Mucosa of rectum (tissue), 2 donors: ENCODE data around the gene BTBD10.
"Not testable (repeated sequence)": the region's sequence is repeated elsewhere in the genome, so short reads cannot be mapped to it uniquely, and the experiment has no call there.

Source experiments
- H3K27ac ChIP-seq, 2 donors: one replicate each; pipeline ENCODE4 v1.7.0; 2013; ENCODE audit warnings: inconsistent platforms in 2 of 2, low read depth in 2 of 2, low read length in 2 of 2
- H3K27me3 ChIP-seq, 2 donors: one replicate each; pipeline ENCODE4 v1.7.0; 2013; ENCODE audit warnings: low read length in 2 of 2; ENCODE audit not compliant: control insufficient read depth in 2 of 2, insufficient read depth in 2 of 2
- H3K36me3 ChIP-seq, 2 donors: one replicate each; pipeline ENCODE4 v1.7.0; 2013; ENCODE audit warnings: low read length in 2 of 2; ENCODE audit not compliant: control insufficient read depth in 2 of 2, insufficient read depth in 2 of 2
- H3K4me1 ChIP-seq, 2 donors: one replicate each; pipeline ENCODE4 v1.7.0; 2013; ENCODE audit warnings: low read length in 2 of 2, mild to moderate bottlenecking in 1 of 2; ENCODE audit not compliant: control insufficient read depth in 2 of 2, insufficient read depth in 2 of 2
- H3K4me3 ChIP-seq, 2 donors: one replicate each; pipeline ENCODE4 v1.7.0; 2013; ENCODE audit warnings: low read length in 2 of 2
- H3K9ac ChIP-seq, 2 donors: one replicate each; pipeline ENCODE4 v1.7.0; 2013; ENCODE audit warnings: low read length in 2 of 2, low read depth in 1 of 2, mild to moderate bottlenecking in 1 of 2
- H3K9me3 ChIP-seq, 2 donors: one replicate each; pipeline ENCODE4 v1.7.0; 2013; ENCODE audit warnings: low read length in 2 of 2; ENCODE audit not compliant: control insufficient read depth in 2 of 2
- donor health status: healthy.
- donor health status: Normal muscosa, but diverticular disease.

BTBD10 gene

DNA sequence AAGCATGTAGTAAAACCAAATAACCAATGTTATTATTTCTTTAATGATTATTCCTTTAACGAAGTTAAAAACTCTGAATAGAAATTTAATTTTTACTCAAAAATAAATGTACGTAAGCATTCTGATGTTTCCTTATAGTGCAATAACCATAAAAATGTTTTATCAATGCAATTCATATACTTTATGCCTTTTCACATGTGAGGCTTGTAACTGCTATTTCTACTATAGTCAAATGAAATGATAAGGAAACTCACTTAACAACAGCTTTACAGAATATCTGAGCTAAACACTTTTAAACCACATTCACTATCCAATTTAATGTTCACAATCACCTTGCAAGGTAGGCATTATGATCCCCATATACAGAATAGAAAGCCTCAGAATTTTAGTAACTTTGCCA, 17.4 kb downstream of the BTBD10 start:
- H3K9ac ChIP-seq, result no peak overlapping the region
- H3K36me3 ChIP-seq, result no peaks in the 10 kb centered on the region
- H3K4me3 ChIP-seq, result no peak overlapping the region
- peaks cover 0 to 7% of the 10 kb centered on the region in 2 donors for H3K4me1 ChIP-seq
- H3K27me3 ChIP-seq, result no peaks in the 10 kb centered on the region
- H3K9me3 ChIP-seq, result no peaks in the 10 kb centered on the region
- no peak overlapping the region for H3K27ac ChIP-seq

DNA sequence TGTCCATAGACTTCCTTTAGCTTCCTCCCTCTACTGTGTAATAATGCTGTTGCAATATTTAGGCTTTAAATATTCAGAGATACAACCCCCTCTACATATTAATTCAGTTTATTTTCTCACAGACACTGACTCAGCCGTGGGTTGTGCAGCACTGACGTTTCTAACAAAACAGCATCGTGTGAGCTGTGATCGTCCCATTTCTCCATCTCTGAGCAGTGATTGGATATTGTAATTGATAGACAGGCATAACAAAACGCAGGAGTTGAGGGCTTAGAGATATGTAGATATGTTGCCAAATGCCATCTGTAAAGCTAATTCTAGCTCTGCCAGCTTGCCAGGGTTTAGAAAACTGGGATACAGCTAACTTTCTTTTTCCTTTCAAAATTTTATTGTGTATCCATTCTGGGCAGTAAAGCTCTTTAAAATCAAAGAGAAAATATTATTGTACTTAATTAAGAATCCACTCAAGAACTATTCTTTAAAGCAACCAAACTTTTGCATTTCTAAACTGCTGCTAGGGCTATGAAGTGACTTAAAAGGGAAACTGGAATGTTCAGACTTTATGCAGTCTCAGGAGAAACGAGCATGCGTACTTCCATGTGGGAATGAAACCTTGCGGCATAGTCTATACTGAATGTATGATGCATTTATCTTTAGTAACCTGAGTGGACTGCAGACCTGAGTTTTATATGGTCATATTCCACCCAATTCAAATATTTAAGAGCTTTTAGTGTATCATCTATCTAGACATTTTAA, 22.7 kb downstream of the BTBD10 start:
- no peaks in the 10 kb centered on the region for H3K9me3 ChIP-seq
- no peaks in the 10 kb centered on the region for H3K36me3 ChIP-seq
- H3K4me3 ChIP-seq, result peak overlapping the region; percentile 36 to 58
- peak overlapping the region; percentile 15 to 21 for H3K9ac ChIP-seq
- H3K4me1 ChIP-seq, result peaks cover 0 to 8% of the 10 kb centered on the region in 2 donors
- no peaks in the 10 kb centered on the region for H3K27me3 ChIP-seq
- peak overlapping the region; percentile 35 to 38 for H3K27ac ChIP-seq

GRCh38 chr11:13438291-13438690, 24.7 kb downstream of the BTBD10 start:
- Histone ChIP-seq H3K27ac (no peak overlapping the region), H3K4me3 (no peak overlapping the region), H3K9me3 (no peaks in the 10 kb centered on the region), H3K36me3 (no peaks in the 10 kb centered on the region), H3K27me3 (no peaks in the 10 kb centered on the region), H3K4me1 (peaks cover 0 to 8% of the 10 kb centered on the region in 2 donors), H3K9ac (no peak overlapping the region)

GRCh38 chr11:13436836-13437235, 26.2 kb downstream of the BTBD10 start:
- not testable (repeated sequence) for H3K36me3 ChIP-seq, H3K27me3 ChIP-seq, H3K9ac ChIP-seq, H3K27ac ChIP-seq, H3K9me3 ChIP-seq, H3K4me3 ChIP-seq
- H3K4me1 ChIP-seq, result peaks cover 2 to 10% of the 10 kb centered on the region in 2 donors

- Histone ChIP-seq H3K27ac (no peak overlapping the region), H3K9me3 (no peaks in the 10 kb centered on the region)
Observed at GRCh38 chr11:13434247-13435205, 28.5 kb downstream of the BTBD10 start.

DNA sequence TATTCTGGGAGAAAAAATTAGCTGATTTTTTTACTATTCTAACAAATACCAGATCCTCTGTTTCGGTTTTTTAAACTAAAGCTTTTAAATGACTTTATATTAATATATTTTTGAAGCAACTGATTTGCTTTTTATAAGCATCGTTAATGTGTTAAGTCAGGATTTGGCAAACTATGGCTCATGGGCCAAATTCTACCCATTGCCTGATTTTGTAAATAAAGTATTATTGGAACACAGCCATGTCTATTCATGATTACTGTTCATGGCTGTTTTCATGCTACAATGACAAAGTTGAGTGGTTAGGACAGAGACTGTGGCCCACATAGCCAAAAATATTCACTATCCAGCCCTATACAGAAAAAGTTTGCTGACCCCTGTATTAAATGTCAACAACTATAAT, 29.6 kb downstream of the BTBD10 start:
- no peak overlapping the region for H3K27ac ChIP-seq

More at GRCh38 chr11:13434247-13435205, 28.5 kb downstream of the BTBD10 start:
- no peak overlapping the region for H3K4me3 ChIP-seq
- H3K27me3 ChIP-seq, result no peaks in the 10 kb centered on the region
- H3K36me3 ChIP-seq, result no peaks in the 10 kb centered on the region
- H3K9ac ChIP-seq, result no peak overlapping the region
- peaks cover 2% of the 10 kb centered on the region in 2 donors for H3K4me1 ChIP-seq

GRCh38 chr11:13429836-13430235, 33.2 kb downstream of the BTBD10 start:
- Histone ChIP-seq H3K36me3 (no peaks in the 10 kb centered on the region), H3K4me1 (peaks cover 2 to 4% of the 10 kb centered on the region in 2 donors), H3K27ac (no peak overlapping the region), H3K4me3 (no peak overlapping the region), H3K27me3 (no peaks in the 10 kb centered on the region), H3K9me3 (peaks cover 0 to 6% of the 10 kb centered on the region in 2 donors), H3K9ac (no peak overlapping the region)

More for the DNA sequence above, 29.6 kb downstream of the BTBD10 start:
- no peaks in the 10 kb centered on the region for H3K9me3 ChIP-seq
- H3K36me3 ChIP-seq, result no peaks in the 10 kb centered on the region
- H3K27me3 ChIP-seq, result no peaks in the 10 kb centered on the region
- H3K4me3 ChIP-seq, result no peak overlapping the region
- peaks cover 2% of the 10 kb centered on the region in 2 donors for H3K4me1 ChIP-seq
- no peak overlapping the region for H3K9ac ChIP-seq

DNA sequence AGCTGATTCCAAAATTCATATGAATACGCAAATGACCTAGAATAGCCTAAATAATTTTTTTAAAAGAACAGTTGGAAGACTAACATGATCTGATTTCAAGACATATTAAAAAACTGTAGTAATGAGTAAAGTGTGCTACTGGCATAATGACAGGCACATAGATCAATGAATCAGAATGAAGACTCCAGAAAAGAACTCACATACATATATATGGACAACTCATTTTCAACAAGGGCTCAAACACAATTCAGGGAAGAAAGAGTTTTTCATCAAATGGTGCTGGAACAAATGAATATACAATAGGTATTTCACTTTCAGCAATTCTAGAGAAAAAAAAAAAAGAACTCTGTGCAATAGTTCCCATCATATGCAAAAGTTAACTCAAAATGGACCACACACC, 33.7 kb downstream of the BTBD10 start:
- Histone ChIP-seq H3K27me3 (no peaks in the 10 kb centered on the region), H3K36me3 (no peaks in the 10 kb centered on the region), H3K9me3 (peaks cover 0 to 6% of the 10 kb centered on the region in 2 donors), H3K9ac (no peak overlapping the region), H3K4me3 (no peak overlapping the region), H3K4me1 (peaks cover 2 to 7% of the 10 kb centered on the region in 2 donors), H3K27ac (no peak overlapping the region)

- H3K4me1 ChIP-seq, result peaks cover 5 to 7% of the 10 kb centered on the region in 2 donors
- no peaks in the 10 kb centered on the region for H3K27me3 ChIP-seq
- H3K9me3 ChIP-seq, result peaks cover 0 to 6% of the 10 kb centered on the region in 2 donors
- H3K36me3 ChIP-seq, result no peaks in the 10 kb centered on the region
- H3K4me3 ChIP-seq, result no peak overlapping the region
- no peak overlapping the region for H3K9ac ChIP-seq
- H3K27ac ChIP-seq, result no peak overlapping the region
Observed at GRCh38 chr11:13427440-13427839, 35.6 kb downstream of the BTBD10 start.

DNA sequence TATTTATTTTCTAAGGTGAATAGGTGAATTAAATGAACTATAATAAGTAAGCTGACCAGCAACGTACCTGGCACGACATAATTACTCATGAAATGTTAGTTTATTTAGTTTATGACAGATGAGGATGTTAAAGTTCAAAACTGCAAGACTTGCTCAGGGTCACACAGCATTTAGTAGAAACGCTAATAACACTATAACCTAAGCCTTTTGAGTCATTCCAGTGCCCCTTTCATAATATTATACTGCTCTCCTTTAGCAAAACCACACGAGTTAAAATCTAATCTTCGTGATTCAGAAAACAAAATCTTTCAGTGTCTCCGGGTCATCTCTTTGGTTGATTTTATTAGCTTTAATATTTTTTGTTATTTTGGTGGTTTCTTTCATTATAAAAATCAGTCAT, 39.6 kb downstream of the BTBD10 start:
- H3K36me3 ChIP-seq, result peaks cover 4 to 9% of the 10 kb centered on the region in 2 donors
- H3K27me3 ChIP-seq, result no peaks in the 10 kb centered on the region
- H3K9ac ChIP-seq, result peak overlapping the region in 1 of 2 donors; percentile 8
- H3K27ac ChIP-seq, result no peak overlapping the region
- no peak overlapping the region for H3K4me3 ChIP-seq
- peaks cover 5 to 7% of the 10 kb centered on the region in 2 donors for H3K4me1 ChIP-seq
- peaks cover 0 to 6% of the 10 kb centered on the region in 2 donors for H3K9me3 ChIP-seq
